HG03135 (cell line): ENCODE data around the gene CCDC78.
A peak's percentile ranks its signal among the peaks of the same experiment; 100 is the strongest.
"Not testable (repeated sequence)": the region's sequence is repeated elsewhere in the genome, so short reads cannot be mapped to it uniquely, and the experiment has no call there.

Experiments used
- ATAC-seq: cut with Tn5 transposase; IDR thresholded peaks from one replicate; pipeline ENCODE4 v1.9.1; 2021; ENCODE audit warnings: mild to moderate bottlenecking, moderate library complexity; ENCODE audit not compliant: unreplicated experiment

The CCDC78 gene

GRCh38 chr16:725041-725376, 1.2 kb downstream of the CCDC78 start:
- no peak for ATAC-seq

GRCh38 chr16:724188-725040, 1.8 kb downstream of the CCDC78 start:
- ATAC-seq, result no peak

- ATAC-seq, result no peak
Measured at GRCh38 chr16:723695-724094, 2.5 kb downstream of the CCDC78 start.

DNA sequence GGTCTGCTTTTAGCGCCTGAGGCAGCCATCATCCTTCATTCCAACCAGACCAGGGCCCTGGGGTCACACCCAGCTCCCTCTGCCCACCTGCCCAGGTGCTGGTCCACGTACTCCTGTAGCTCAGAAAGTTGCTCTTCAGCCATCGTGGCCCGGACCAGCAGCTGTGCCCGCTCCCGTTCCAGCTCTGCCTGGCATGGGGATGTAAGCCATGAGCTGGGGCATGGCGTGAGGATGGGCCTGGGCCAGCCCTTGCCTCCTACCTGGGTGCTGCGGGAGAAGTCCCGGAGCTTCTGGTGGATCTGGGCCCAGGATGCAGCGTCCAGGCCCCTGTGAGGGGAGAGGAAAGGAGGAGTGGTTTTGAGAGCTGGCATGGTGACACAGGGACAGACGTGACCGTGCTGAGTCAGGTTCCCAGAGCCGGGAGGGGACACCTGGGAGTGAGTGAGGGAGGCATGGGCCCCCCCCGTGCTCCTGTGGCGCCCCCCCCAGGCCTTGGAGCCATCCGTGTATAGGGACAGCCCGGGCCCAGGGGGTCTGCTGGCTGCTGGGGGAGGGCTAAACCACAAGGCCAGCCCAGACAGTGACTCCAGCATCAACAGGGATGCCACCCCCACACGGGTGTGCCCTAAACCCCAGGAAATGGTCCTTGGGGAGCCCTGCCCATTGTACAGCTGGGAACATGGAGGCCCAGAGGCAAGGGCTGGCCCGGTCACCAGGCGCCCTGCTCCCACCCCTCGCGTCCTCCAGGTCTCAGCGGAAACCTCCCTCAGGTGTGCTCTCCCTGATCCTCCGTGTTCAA, 3.2 kb downstream of the CCDC78 start:
- no peak for ATAC-seq

DNA sequence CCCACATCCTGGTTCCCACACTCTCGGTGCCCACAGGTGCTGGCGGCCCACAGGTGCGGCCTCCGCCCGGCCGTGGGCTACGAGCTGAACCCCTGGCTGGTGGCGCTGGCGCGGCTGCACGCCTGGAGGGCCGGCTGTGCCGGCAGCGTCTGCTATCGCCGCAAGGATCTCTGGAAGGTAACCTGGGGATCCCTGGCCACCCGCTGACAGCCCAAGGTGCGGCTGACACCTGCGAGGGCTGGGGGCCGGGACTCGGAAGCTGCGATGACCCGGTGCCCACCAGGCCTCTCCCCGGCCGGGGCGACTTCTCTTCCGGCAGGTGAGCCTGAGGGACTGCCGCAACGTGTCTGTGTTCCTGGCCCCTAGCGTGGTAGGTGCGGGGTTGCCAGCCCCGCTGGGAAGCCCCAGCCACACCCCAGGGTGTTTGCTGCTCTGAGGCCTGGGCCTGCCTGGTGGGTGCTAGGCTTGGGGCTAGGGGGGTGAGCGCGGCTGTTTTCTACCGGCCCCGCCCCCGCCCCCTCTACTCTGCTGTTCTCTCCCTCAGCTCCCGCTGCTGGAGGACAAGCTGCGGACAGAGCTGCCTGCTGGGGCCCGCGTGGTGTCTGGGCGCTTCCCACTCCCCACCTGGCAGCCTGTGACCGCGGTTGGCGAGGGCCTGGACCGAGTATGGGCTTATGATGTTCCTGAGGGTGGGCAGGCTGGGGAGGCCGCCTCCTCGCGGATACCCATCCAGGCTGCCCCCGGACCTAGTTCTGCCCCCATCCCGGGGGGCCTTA, 4.3 kb downstream of the CCDC78 start:
- no peak for ATAC-seq

GRCh38 chr16:720990-721764, 5.1 kb downstream of the CCDC78 start, which contains the start of gene ANTKMT:
Gene ANTKMT, plus strand, starts transcription at chr16:721146. Its CDS starts 129 bp downstream, at chr16:721275.
- peak; percentile 64 for ATAC-seq

DNA sequence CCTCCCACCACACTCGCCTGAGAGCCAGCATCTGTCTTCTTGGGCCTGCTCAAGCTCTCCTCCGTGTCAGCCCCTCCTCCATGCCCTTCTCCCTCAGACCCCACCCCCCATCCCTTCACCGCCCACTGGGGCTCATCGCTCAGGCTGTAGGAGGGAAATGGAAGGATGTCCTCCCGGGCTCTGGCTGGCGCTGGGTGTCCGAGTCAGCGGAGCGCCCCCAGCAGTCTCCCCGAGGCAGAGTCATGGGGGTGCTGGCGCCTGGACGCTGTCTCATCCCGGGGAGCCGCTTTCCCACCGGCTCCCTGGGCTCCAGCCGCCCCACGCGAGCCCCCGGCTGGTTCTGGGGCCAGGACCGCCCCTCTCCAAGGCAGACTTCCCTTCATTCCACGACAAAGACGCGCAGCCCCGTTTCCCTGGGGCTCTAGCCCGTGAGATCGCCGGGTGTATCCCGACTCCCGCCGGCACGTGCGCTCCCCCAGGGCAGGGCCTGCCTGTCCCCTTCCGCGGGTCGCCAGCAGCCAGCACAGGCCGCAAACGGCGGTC, 5.7 kb downstream of the CCDC78 start:
- ATAC-seq, result peak; percentile 19

DNA sequence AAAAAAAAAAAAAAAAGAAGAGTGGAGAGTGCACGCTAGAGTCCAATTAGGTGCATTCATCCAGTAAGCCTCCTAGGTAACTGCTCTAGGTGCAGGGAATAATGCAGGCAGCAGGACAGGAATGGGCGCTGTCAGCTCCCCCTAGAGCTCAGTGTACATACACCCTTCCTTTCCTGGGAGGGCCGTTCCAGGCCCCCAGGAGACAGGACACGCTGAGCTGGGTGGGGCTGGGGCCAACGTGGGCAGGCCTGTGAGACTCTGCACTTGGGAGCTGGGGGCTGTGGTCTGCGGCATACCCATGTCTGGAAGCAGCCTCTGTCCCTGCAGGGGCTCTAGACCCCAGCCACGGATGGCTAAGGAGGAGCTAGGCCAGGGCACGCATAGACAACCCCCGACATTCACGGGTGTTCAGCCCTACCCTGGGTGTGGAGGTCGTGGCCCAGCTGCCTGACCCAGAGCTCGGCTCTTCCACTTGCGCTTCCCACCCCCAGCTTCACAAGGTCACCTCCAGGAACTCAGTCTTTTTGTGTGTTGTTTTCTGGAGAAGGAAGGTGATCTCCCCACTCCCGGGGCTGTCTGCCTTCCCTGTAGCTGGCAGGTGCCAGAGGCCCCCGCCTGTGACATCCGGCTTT, 6.3 kb downstream of the CCDC78 start:
- ATAC-seq, result no peak

DNA sequence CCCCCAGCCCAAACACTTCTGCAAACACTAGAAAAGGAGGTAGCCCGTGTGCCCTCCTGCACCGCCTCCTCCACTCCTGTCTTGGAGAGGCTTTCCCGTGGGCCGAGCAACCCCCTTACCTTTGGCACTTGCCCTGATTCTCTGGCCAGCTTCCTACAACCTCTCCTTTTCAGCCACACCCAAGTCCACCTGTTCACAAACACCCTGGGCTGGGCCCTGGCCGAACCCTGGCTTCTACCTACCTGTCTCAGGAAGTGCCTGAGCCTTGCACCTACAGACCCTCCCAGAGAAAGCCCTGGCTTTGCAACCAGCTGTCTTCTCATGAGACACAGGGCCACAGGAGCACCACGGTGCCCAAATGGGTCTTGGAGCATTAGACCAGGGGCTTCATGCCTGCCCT, 7.3 kb downstream of the CCDC78 start:
- ATAC-seq, result no peak

DNA sequence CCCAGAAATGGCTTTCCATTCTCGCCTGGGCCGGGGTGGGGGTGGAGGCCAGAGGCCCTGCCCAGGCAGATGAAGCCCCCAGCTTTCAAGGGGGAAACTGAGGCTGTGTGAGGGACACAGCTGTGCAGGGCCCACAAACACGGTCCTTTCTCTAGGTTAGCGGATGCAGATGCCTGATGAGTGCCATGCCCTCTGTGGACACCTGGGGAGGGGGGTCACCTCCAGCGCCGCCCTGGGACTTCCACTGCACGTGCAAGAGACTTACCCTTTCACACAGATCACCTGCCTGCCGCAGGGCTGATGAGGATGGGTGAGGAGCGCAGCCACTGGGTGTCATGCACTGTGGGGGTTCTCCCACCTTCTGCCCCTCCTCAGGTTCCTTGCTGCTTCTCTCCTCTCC, 7.9 kb downstream of the CCDC78 start:
- ATAC-seq, result no peak

GRCh38 chr16:717450-718245, 8.6 kb downstream of the CCDC78 start:
- ATAC-seq, result no peak

GRCh38 chr16:716768-717325, 9.4 kb downstream of the CCDC78 start:
- ATAC-seq, result no peak

GRCh38 chr16:716200-716568, 10.1 kb downstream of the CCDC78 start:
- no peak for ATAC-seq

GRCh38 chr16:715477-716199, 10.6 kb downstream of the CCDC78 start:
- ATAC-seq, result peak; percentile 10

GRCh38 chr16:714558-715476, 11.4 kb downstream of the CCDC78 start, which contains the start of gene METRN:
Gene METRN, plus strand, starts transcription at chr16:715118. Its CDS starts 172 bp downstream, at chr16:715290.
- ATAC-seq, result peak; percentile 56

DNA sequence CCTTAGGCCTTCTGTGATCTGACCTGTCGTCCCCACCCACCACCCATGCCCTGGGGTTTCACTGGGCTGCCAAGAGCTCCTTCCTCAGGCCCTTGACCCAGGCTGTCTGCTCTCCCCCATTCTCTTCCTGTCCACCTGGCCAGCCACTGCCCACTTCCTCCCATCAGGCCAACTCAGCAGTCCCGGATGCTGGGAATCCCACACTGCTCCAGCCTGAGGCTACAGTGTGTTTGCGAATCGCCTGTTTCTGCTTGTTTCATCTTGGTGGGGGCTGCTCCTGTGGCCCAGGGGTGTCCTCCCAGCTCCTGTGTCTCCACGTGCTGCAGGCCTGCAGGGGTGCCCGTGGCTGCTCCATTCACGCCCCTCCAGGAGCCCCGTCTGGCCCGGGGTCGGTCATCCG, 12.2 kb downstream of the CCDC78 start:
- ATAC-seq, result no peak

DNA sequence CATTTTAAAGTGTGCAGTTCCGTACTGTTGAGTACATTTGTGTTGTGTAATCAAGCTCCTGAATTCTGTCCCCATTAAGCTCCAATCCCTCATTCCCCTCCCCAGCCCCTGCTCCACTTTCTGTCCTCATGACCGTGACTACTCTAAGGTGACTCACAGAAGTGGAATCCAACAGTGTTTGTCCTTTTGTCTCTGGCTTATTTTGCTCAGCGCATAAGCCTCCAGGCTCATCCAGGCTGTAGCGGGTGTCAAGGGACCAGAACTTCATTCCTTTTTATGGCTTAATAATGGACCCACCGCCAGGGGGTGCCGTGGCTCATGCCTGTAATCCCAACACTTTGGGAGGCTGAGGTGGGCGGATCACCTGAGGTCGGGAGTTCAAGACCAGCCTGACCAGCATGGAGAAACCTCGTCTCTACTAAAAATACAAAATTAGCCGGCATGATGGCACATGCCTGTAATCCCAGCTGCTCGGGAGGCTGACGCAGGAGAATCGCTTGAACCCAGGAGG, 13.4 kb downstream of the CCDC78 start:
- ATAC-seq, result not testable (repeated sequence)
